ENCODE data around the gene AFG1L.
"Not testable (repeated sequence)": the region's sequence is repeated elsewhere in the genome, so short reads cannot be mapped to it uniquely, and the experiment has no call there.

Gene AFG1L

DNA sequence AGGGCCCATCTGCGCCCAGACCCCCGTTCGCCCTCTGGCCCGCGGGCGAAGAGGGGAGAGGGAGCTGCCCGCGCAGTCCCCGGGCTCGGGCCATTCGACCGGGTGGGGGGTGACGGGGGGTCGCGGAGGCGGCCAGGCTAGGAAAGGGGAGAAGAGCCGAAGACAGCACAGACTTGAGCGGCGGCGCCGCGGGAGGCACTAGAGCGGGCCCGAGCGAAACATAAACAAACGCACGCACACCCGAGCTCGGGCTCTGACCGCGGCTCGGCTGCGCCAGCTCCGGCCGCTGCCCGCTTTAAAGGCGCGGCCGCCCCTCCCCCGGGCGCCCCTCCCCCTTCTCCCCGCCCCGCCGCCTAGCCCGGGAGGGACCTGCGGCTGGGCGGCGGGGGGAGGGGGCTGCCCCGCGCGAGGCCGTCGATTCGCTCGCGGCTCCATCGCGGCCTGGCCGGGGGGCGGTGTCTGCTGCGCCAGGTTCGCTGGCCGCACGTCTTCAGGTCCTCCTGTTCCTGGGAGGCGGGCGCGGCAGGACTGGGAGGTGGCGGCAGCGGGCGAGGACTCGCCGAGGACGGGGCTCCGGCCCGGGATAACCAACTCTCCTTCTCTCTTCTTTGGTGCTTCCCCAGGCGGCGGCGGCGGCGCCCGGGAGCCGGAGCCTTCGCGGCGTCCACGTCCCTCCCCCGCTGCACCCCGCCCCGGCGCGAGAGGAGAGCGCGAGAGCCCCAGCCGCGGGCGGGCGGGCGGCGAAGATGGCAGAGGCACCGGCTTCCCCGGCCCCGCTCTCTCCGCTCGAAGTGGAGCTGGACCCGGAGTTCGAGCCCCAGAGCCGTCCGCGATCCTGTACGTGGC lies 265.8 kb downstream of the AFG1L start, which contains the start of gene FOXO3:
TSS of gene FOXO3 (plus strand) at position 455 of the 846 bp plus-strand sequence. CDS start at position 747, 292 bp downstream.
- DNase-seq, result peak; percentile 29 to 42 (median 36)

DNA sequence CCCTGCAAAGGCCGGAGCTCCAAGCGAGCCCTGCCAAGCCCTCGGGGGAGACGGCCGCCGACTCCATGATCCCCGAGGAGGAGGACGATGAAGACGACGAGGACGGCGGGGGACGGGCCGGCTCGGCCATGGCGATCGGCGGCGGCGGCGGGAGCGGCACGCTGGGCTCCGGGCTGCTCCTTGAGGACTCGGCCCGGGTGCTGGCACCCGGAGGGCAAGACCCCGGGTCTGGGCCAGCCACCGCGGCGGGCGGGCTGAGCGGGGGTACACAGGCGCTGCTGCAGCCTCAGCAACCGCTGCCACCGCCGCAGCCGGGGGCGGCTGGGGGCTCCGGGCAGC lies 266.4 kb downstream of the AFG1L start:
- DNase-seq, result not testable (repeated sequence)

DNA sequence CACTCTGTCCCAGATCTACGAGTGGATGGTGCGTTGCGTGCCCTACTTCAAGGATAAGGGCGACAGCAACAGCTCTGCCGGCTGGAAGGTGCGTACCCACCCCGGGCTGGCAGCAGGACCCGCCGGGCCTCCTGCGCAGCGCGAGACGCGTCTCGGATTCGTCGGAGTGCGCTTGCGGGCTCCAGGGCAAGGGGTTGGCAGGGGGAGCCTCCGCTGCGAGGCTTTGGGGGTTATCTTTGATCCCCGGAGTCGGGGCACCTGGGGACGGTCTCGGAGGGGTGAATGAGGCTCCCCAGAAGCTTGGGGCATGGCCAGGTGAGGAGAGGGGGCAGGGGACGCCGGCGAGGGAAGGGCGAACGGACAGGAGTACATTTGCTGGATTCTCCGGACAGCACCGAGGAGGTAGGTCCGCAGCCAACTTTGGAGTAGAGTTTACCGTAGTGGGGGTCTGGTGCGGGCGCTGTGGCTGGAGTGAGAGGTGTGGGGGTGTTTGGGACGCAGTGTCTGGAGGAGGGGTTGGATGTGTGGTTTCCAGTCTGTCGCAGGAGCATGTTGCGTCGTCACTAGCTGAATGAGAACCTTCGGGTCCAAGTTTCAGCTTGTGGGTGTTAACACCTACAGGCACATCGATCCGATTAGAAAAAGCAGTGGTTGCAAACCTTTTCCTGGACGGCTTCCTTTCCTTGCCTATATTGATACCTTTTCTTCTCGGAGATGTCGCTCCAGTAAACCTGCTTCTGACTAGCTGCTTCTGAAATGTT lies 267.1 kb downstream of the AFG1L start:
- no peak for DNase-seq

DNA sequence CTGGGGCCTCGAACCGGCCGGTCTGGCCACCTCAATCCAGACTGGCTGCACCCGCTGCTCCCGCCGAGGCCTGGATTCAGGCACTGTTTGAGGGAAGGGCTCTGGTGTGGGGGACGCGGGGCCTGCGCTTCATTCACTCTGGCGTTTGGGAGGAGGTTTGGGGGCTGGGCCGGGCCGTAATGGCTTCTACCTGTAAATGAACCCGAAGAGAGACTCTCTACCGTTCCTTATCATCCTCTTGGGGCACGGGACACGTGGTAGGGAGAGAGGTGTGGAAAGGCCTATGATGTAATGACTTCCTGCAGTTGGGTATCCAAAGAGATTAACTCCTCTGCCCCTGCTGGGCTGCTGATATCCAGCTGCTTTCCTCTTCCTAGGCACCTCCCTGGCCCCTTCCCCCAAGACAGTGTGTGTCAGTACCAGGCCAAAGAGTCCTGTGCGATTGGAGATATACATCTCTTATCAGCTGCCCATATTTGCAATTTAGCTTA lies 267.7 kb downstream of the AFG1L start:
- no peak for DNase-seq

DNA sequence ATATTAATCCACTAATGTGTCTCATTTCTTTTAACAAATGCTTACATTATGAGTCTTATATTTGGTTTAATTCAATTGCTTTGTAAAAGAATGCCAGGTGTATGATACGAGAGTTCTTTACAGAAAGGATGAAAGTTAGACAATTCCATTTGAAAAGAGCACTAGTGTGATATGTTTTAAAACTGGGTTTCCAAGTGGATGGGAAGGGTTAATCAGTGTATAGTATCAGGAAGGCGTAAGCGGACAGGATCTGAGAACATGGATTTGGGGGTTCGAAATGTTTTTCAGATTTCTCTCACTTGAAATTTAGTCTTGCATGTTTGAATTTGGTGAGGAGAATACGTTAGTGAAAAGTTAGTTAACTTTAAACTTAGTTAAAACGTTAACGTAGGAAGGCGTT lies 268.4 kb downstream of the AFG1L start:
- no peak for DNase-seq

DNA sequence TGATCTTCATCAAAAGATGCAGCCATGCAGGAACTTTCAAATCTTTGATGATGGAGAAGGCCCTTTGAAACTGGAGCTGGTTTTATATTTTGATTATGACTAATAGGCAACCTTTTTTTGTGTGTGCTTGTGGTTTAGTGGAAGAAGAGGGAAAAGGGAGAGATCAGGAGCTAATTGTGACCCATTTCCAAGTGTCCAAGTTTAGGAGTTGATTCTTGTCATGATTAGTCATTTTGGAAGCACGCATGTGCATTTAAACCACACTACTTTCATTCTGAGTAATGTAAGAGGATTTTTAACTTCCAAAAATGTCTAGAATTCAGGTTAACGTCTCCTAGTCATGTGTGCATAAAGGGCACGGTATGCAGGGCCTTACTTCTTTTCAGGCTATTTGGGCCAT lies 269.3 kb downstream of the AFG1L start:
- DNase-seq, result no peak

DNA sequence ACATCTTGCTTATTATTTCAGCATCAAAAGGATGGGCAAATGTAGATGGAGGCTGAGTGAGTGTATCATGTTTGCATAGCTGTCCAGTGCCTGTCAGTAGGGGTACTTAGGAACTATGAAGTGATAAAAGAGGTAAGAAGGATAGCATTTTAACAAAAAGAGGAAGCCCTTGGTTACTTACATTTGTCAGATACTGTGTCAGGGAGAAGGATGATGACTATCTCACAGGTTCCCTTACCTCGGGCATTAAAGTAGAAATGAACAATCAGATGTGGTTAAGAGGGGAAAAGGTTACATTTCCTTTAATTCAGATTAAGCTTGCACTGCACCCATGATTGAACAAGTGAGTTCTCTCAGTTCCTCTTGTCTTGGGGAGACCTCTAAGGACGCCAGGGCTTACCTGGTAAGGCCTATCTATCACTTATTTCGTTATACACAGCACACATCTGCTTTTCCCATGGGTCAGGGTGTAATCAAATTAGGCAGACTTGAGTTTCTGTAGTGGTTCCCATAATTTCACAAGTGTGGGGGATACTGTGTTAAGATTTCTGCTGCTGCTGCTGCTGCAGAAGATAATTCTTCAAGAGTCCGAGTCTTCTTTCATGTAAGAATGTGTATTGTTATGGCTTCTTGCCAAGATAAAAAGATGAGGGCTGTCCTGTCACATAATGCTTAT lies 270.4 kb downstream of the AFG1L start:
- no peak for DNase-seq

DNA sequence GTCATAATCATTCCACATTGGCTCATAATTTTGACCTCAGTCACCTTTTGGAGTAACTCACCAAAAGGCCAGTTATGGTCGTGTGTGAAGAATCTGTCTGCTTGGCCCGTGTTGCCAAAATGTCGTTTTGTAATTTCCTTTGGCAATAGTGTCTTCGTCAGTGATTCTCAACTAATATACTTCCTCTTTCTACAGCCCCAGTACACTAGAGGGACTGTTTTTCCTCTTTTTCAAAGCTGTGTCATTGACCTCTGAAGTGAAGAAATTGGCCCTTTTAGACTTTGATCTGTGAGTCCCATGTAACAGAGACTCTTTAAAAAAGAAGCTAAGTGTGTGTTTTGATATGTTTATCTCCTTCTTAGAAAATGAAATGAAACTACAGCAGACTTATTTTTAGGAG lies 271.0 kb downstream of the AFG1L start:
- no peak for DNase-seq

DNA sequence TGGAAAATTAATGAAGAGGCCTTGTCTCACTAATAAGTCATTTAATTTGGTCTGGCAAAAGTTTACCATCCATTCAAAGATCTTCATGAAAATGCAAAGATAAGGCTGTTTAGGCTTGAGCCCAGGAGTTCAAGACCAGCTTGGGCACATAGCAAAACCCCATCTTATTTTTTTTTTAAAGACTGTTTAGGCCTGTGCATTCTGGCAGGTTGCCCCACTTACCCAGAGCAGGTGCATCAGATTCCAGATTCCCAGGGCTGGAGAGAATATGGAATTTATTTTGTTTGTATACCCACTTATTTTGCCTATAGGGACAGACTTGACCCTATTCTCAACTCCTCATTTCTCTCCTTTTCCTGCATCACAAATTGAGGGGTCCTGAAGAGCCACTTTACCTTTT lies 271.6 kb downstream of the AFG1L start:
- no peak for DNase-seq

DNA sequence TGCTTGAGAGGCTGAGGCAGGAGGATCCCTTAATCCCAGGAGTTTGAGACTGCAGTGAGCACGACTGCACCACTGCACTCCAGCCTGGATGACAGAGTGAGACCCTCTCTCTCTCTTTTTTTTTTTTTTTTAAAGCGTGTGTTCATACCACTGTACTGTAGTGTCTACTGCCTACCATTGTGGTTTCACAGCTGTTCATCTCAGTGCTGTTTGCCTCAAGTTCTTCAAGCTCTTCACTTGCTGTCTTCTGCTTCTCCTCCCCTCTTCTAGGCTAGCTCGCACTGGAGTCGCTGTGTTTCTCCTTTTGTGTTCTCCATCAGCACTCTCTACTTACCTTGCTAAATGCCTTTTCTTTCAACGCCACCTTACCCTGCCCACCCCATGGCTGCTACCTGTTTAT lies 273.2 kb downstream of the AFG1L start:
- DNase-seq, result no peak

DNA sequence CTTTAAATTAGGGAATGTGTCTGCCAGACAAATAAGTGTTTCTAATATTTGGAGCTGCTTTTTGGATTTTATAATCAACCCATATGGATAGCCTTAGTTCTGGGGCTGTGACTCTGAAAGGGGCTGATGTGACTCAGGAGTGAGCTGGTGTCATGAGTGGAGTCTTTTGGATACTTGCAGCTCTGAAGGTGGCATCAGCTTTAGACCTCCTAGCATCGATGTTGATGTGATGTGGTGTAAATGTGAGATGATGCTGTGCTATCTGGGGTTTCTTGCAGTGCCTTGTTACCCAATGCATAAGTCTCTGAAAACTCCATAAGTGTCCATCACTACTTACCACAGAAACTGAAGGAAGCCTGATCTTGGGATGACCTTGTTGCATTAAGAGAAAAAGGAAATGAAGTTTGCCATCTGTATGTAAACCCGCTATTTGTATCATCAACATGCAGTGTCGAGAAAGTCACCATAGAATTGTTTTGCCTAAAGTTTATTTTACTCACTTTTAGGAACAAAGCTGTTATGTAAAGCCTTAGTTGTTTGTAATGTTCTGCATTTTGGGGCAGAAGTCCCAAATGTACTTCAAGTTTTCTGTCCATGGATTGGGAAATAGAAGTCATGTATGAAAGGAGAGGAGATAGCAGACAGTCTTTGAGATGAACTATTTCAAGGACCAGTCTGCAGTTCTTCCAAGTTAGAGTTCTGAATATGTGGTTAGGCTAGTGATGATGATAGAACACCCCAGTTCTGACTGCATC lies 273.9 kb downstream of the AFG1L start:
- DNase-seq, result no peak

DNA sequence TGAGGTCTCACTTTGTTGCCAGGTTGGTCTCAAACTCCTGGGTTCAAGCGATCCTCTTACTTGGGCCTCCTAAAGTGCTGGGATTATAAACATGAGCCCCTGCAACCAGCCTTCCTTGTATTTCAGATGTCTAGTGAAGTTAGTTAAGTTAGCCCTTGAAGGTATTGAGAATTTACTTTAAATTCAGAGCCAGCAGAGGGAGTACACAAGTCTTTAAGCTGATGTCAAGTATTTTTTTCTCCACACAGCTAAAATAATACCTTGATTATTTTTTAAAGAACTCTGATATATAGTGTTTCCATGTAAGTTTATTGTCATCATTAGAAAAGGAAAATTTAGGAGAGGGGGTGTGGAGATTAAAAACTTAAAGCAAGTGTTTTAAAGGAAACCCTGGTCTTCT lies 275.7 kb downstream of the AFG1L start:
- no peak for DNase-seq

DNA sequence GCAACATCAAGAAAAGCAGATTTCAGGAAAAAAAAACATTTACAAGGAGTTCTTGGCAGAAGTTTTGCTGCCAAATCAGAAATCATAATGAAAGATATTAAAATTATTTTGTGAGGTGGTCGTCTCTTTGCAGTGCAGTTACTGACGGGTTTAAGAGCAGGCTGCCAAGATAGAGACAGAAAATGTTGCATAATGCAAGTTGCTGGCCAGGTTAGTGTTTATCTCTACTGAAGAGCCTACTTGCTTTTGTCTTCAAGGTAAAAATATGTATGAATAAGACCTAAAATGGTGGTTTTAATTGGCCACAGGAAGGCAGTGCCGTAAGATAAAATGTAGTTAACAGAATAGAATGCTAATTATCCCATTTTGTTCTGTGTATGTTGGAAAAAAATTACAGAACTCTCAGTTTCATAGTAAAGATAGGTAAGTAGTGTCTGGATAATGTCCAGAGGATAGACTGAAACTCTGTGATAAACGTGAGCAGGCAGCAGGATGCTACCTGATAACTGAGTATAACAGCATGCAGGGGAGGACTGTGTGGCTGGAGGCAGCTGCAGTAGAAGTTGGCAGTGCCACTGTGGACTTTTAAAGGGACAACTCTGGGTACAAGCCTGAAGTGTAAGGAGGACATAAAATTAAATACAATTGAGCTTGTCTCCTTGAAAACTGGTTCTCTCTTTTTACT lies 279.7 kb downstream of the AFG1L start:
- DNase-seq, result no peak

All from activated CD4-positive, CD25-positive, alpha-beta regulatory T cell (primary cell).